ENCODE data around the gene PCSK9.

DNA sequence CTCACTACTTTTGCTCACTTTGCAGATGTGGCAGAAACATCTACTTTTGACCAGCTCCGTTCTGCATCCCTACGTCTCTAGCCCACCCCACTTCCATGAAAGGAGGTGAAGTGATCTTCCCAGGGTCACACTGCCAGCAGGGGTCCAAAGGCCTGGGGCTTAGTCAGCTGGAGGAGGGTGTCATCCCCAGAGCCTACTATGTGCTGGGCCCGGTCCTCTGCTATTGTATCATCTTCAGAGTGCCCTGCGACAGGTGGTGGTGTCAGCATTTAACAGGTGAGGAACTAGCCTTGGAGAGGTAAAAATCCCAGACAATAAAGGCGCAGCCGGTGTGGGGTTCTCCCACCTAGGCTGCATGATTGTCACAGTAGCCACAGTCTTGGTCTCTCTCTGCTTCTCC lies 46.2 kb upstream of the PCSK9 start:
- TF ChIP-seq, protein P1, sequence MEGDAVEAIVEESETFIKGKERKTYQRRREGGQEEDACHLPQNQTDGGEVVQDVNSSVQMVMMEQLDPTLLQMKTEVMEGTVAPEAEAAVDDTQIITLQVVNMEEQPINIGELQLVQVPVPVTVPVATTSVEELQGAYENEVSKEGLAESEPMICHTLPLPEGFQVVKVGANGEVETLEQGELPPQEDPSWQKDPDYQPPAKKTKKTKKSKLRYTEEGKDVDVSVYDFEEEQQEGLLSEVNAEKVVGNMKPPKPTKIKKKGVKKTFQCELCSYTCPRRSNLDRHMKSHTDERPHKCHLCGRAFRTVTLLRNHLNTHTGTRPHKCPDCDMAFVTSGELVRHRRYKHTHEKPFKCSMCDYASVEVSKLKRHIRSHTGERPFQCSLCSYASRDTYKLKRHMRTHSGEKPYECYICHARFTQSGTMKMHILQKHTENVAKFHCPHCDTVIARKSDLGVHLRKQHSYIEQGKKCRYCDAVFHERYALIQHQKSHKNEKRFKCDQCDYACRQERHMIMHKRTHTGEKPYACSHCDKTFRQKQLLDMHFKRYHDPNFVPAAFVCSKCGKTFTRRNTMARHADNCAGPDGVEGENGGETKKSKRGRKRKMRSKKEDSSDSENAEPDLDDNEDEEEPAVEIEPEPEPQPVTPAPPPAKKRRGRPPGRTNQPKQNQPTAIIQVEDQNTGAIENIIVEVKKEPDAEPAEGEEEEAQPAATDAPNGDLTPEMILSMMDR (conservative IDR thresholded peaks at IDR 0.05 in 1 of 2, IDR thresholded peaks at IDR 0.05 in 1 of 2; ENCODE audit: extremely low read depth in 1 of 2, insufficient read depth in 1 of 2, low read depth in 1 of 2, low read length in 2 of 2), result no peak
- TF ChIP-seq EZH2 (IDR thresholded peaks at IDR 0.05; ENCODE audit: borderline replicate concordance, low read length), result no peak
